Posterior cingulate gyrus (tissue), 11 donors: ENCODE results near the gene NOM1.

Experiments used
- DNase-seq, 10 donors: peaks; one replicate each; pipeline versions ENCODE4 v3.0.0 to v3.0.0-alpha.2; 2020 to 2021; ENCODE audit warnings: mixed read lengths in 3 of 10
- intact Hi-C: fragments of 100-400 bp; cut with DNase I; formaldehyde crosslinking; loops from one replicate; pipeline ENCODE4 v1.15.1; 2023

NOM1 gene

DNA sequence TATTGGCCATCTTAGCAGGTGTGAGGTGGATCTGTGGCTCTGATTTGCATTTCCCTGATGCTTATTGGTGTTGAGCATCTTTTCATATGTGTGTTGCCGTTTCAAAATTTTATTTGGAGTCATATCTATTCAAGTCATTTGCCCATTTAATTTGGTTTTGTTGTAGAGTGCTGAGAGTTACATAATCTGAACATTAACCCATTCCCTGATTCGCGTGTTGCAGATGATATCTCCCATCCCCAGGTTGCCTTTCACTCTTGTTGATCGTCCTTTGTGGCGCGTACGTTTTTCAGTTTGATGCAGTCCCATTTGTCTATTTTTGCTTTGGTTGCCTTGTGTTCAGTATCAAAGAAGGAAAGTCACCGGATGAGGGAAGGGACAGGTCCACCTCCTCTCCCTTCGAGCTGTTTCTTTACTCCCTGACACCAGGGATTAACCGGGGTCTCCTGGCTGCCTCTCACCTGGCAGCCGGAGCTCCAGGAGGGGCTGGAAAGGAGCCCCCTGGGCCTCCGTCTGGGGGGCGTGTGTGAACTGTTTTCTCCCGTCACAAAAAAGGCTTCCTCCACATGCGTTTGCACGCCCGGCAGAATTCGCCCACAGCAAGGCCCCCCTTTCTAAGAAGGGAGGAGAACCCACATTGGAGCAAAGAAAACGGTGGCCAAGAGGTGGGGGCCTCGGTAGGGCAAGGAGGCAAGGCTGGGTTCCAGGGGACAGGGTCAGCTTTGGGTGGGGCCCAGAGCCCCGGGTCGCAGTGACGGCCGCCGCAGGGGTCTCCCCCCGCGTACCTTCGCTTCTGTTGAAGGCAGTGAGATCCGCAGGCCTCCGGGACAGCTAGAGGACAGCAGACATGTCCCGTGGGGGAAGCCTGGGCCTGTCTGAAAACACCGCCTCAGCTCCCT is 52.7 kb downstream of the NOM1 start:
- intact Hi-C loops: no loop called here
- DNase-seq: peak in 2 of 10 donors; percentile 44 to 65

GRCh38 chr7:157002819-157003421 is 53.4 kb downstream of the NOM1 start:
- DNase-seq: peak in 1 of 10 donors; percentile 26
- intact Hi-C loops: no loop called here

- intact Hi-C loops: no loop called here
- DNase-seq: peak in 1 of 10 donors; percentile 65
Observed at GRCh38 chr7:157003445-157003755, 53.9 kb downstream of the NOM1 start.

- intact Hi-C loops: no loop called here
- peak in 3 of 10 donors; percentile 39 to 75 (median 73) for DNase-seq
Observed at GRCh38 chr7:157003756-157004520, 54.4 kb downstream of the NOM1 start.

- DNase-seq: peak in 3 of 10 donors; percentile 20 to 63 (median 28)
- intact Hi-C loops: no loop called here
Observed at GRCh38 chr7:157004521-157005455, 55.3 kb downstream of the NOM1 start.

- intact Hi-C loops: no loop called here
- peak in 3 of 10 donors; percentile 47 to 73 (median 60) for DNase-seq
Observed at GRCh38 chr7:157005456-157006204, 56.1 kb downstream of the NOM1 start.

GRCh38 chr7:157006205-157006747 is 56.8 kb downstream of the NOM1 start:
- peak in 3 of 10 donors; percentile 45 to 77 (median 57) for DNase-seq

DNA sequence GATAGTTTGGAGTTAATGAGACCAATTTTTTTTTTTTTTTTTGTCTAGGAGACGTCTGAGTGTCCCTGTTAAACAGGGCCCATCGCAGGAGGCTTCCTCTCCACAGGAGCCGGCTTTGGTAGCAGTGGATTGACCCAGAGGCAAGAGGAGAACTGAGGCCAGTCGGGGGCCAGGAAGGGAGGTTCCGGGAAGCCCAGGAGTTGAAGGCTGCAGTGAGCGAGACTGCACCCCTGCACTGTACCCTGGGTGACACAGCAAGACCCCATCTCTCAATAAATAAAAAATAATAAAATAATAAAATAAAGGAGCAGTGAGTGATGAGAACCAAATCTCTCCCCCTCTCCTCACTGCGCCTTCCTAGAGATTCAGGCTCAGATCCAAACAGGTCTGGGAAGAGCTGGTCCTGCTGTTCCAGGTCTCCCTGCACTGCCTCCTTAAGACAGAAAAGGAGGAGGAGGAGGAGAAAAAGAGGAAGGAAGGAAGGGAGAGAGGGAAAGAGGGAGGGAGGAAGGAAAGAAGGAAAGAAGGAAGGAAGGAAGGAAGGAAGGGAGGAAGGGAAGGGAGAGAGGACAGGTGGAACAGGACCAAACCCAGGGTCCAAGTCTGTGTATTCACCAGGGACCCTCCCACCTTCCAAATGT is 57.4 kb downstream of the NOM1 start:
- peak in 3 of 10 donors; percentile 28 to 75 (median 59) for DNase-seq

More at GRCh38 chr7:157006205-157006747, 56.8 kb downstream of the NOM1 start:
- intact Hi-C loops: no loop called here

GRCh38 chr7:157007470-157008066 is 58.1 kb downstream of the NOM1 start:
- intact Hi-C loops: no loop called here
- peak in 1 of 10 donors; percentile 25 for DNase-seq

More for the DNA sequence above, 57.4 kb downstream of the NOM1 start:
- intact Hi-C loops: no loop called here

GRCh38 chr7:157008206-157009169 is 59.0 kb downstream of the NOM1 start:
- intact Hi-C loops: no loop called here

DNA sequence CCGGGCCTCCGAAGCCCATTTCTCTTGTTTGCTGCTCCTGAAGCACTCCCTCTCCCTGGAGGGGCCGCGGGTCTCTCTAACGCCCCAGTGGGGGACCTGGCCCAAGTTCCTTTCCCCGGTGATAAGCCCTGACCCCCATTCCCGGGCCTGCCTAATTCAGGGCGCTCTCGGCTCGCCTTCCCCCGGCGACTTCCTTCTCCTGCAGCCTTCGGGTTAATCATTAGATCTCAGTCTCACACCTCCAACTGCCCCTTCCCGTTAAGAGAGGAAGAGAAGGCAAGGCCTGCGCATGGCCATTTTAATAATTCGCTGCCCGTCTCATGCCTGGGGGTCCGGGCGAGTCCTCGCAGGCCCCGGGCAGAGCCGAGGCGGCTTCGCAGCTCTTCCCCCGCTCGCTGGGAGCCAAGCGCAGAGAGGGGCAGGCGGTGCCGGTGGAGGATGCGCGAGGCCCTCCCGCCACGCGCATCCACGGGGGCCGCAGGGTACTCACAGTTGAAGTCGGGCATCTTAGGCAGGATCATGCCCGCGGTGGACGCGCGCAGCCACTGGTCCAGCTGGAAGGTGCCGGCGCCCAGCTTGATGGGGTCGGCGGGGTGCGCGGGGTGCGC is 59.8 kb downstream of the NOM1 start:
- DNase-seq: peak in 1 of 10 donors; percentile 79
- intact Hi-C loops: no loop called here

More at GRCh38 chr7:157008206-157009169, 59.0 kb downstream of the NOM1 start:
- DNase-seq: peak in 1 of 10 donors; percentile 66

DNA sequence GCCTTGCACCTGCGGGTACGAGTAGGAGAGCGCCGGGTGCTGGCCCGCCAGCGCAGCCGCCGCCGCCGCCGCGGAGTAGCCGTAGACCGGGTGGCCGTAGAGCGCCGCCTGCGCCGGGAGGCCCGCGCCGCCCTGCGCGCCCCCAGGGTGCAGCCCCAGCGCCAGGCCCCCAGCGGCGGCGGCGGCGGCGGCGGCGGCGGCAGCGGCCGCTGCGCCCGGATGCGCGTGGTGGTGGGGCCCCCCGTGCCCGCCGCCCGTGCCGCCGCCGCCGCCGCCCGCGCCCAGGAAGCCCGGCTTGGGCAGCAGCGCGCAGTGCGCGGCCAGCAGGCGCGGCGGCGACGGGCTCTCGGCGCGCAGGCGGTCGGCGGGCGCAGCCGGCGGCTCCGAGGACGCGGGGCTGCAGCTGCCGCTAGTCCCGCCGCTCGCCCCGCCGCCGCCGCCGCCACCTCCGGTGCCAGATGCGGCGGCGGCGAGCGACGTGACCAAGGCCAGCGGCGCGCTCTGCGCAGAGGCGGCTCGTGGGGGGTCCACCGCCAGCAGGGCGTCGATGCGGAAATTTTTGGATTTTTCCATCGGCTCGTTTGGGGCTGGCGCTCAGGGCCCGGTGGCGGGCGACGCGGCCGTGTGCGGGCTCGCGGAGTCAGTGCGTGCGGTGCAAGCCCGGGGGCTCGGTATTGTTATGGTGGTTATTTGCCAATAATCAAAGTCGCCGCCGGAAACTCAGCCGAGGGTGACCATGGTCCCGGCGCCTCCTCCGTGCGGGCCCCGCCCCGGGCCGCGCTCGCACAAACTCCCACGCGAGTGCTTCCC is 60.5 kb downstream of the NOM1 start:
- DNase-seq: peak in 1 of 10 donors; percentile 18
- intact Hi-C loops: no loop called here

DNA sequence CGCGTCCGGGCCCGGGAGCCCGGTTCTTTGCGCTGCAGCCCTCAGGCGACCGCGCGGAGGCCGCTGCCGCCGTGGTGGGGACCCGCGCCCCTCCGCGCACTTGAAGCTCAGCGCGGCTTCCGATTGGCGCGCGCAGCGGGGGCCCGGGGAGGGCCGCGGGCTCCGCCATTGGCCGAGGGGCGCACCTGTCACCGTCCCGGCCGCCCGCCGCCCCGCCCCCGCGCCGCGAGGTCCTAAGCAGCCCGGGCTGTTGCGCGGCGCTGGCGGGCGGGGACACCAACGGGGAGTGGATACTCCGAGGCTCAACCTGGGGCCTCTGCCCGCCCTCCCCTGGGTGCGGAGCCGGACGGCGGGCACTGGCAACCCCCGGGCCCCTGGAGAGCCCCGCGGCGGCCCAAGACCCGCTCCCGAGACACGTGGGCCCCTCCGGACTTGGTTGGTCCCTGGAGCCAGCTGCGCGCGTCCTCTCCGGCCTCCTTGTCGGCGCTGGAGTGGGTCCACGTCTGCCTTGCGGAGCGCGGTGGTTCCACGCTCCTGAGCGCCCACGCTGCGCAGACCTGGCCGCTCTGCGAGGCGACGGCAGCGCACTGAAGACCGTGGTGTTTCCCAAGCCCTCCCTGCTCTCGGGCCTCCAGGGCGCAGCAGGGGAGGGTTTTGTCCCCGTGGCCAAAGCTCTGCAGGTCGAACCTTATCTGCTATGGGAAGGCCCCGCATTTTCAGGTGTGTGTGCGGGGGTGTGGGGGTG is 61.2 kb downstream of the NOM1 start, which contains the start of gene MNX1:
Gene MNX1 (minus strand): TSS at position 76 of the 745 bp plus-strand sequence. CDS start 313 bp downstream, outside the sequence.
- peak in 1 of 10 donors; percentile 67 for DNase-seq
- intact Hi-C loops: no loop called here

DNA sequence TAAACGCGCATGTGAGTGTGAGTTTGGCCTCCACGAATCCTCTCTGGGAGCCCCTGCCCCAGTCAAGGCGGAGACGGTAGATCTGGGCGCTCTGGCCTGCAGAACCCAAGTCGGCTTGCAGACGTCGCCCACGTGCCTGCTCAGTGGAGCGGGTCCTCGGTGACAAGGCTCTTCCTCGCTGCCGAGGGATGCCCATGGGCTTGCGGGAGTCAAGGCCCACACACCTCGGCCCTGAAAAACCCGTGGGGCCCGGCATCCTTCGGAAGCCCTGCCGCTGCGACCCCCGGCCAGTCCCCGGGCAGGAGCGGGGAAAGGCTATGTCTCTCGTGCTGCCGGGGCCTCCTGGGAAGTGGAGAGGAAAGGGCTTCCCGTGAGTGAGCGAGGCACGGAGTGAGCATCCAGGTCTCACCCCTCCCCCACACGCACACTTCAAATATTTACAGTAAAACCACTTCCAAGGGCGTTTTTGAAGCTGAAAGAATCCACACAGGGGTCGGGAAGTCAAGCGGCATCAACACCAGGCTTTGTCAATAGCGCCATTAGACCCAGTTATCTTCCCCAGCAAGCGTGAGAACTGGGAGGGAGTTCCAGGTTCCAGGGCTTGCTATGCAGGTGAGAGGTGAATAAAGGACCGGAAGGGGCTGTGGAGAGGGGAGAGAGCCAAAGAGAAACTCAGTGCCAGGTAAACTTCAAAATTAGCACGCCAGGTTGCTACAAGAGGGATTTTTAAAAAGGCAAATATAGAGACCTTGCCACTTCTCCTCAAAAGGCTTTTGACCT is 62.0 kb downstream of the NOM1 start:
- DNase-seq: peak in 2 of 10 donors; percentile 51 to 70
- intact Hi-C loops: no loop called here
